Ovary (tissue), 9 donors: ENCODE measurements around the gene LARP4. TPM values are rescaled to one million over a fixed set of nuclear protein-coding genes. Genes with fewer than 3 reads are reported as not detected.
A peak's percentile ranks its signal among the peaks of the same experiment; 100 is the strongest.
"Not testable (repeated sequence)": the region's sequence is repeated elsewhere in the genome, so short reads cannot be mapped to it uniquely, and the experiment has no call there.

ENCODE experiments used
- DNase-seq, 5 donors: peaks; one replicate each; pipeline ENCODE4 v3.0.0-alpha.2; 2019 to 2020
- H3K27ac ChIP-seq, 2 donors: fragments of 200-600 bp; one replicate each; pipeline versions ENCODE4 v1.5.1 to v1.8.0; 2019 to 2022
- H3K27me3 ChIP-seq: fragments of 200-600 bp; one replicate; pipeline ENCODE4 v1.8.0; 2022
- H3K36me3 ChIP-seq: fragments of 200-600 bp; sonication (generic); one replicate; pipeline ENCODE4 v1.5.1; 2019
- H3K4me1 ChIP-seq: one replicate; pipeline ENCODE4 v1.8.1; 2013; ENCODE audit warnings: mild to moderate bottlenecking, moderate library complexity; ENCODE audit not compliant: insufficient read depth
- H3K4me3 ChIP-seq: fragments of 200-600 bp; sonication (generic); one replicate; pipeline ENCODE4 v1.5.1; 2017
- H3K9me3 ChIP-seq, 2 donors: fragments of 200-600 bp in 1 of 2; sonication (generic) in 1 of 2; one replicate each; pipeline versions ENCODE4 v1.5.1 to v1.8.1; 2013 to 2019; ENCODE audit warnings: mild to moderate bottlenecking in 1 of 2, moderate library complexity in 1 of 2
- CTCF ChIP-seq, 3 donors: fragments of 450-650 bp in 2 of 3; fragments of 200-600 bp in 1 of 3; IDR thresholded peaks; one replicate each; pipeline versions ENCODE4 v1.5.1 to v1.8.0; 2016 to 2022; ENCODE audit warnings: antibody characterized with exemption in 3 of 3, mild to moderate bottlenecking in 1 of 3
- EP300 ChIP-seq: sonication (generic); formaldehyde crosslinking; IDR thresholded peaks from one replicate; pipeline ENCODE4 v1.6.1; 2017; ENCODE audit warnings: antibody characterized with exemption
- POLR2A ChIP-seq: fragments of 450-650 bp; IDR thresholded peaks from one replicate; pipeline ENCODE4 v1.6.1; 2017; ENCODE audit warnings: antibody characterized with exemption, mild to moderate bottlenecking, moderate library complexity
- WGBS, 3 donors: extraction: QIAGEN DNeasy Blood & Tissue Kit in 1 of 3; methylation state at CpG; one replicate each; pipeline versions ENCODE4 v1.1.5 to v1.1.7; 2013 to 2017; 5-methylcytosine and 5-hydroxymethylcytosine counted together
- intact Hi-C, 4 donors: fragments of 100-400 bp; cut with DNase I; formaldehyde crosslinking; loops; one replicate each; pipeline versions ENCODE4 v1.11.0 to v1.15.1; 2022 to 2023
- polyA plus RNA-seq, 2 donors: library from polyadenylated mRNA; stranded (reverse); fragments of 200-250 nt in 1 of 2; fragments of 350-450 nt in 1 of 2; fragmentation: Illumina TruSeq in 1 of 2; extraction: RNeasy Lipid Tissue Mini Kit (QIAGEN cat#74804) in 1 of 2; gene quantifications; one replicate each; pipeline ENCODE4 v1.2.3, GENCODE V29; 2013 to 2014
- total RNA-seq, 7 donors: library from RNA; depleted of rRNA in 2 of 7; stranded (reverse); fragments of >200 nt in 2 of 7; fragmentation: NEBNext Ultra II Directional in 3 of 7; extraction: Animal tissue kit (Norgen Biotek cat#: 25700) in 3 of 7; gene quantifications; one replicate each; pipeline versions ENCODE4 v1.1.0 to v1.2.4, GENCODE V29; 2016 to 2023
- donor health status: DM: no; HTN: no; CAD: no; lungs with moderate emphysema.
- donor health status: DM: no; HTN: no; CAD: no.
- donor health status: Bipolar disorder and iron deficiency.
- donor health status: DM: yes; HTN: yes; CAD: no.
- donor health status: DM: no; HTN: no; CAD: no.
- donor health status: DM: yes; HTN: yes; CAD: no.

The LARP4 gene
- total and polyA plus RNA-seq, 9 donors: 7.8 to 66.7 (median 46.6) TPM

- WGBS, 3 donors: 88 to 93% (median 91%) methylated on average over 1 of the region's 1 CpG
- Histone ChIP-seq H3K36me3 (no peaks in the 10 kb centered on the region), H3K4me1 (no peaks in the 10 kb centered on the region), H3K27ac (no peak overlapping the region), H3K4me3 (no peak overlapping the region), H3K27me3 (no peaks in the 10 kb centered on the region), H3K9me3 (no peaks in the 10 kb centered on the region)
- intact Hi-C loops: no loop called here
- no peak for DNase-seq
- TF ChIP-seq CTCF (IDR thresholded peaks at IDR 0.05) (no peak), EP300 (no peak), POLR2A (no peak)
These were observed 82.8 kb downstream of the LARP4 start for GRCh38 chr12:50483488-50483887.

- no peaks in the 10 kb centered on the region for H3K27me3 ChIP-seq
- 84 to 90% (median 85%) methylated on average over 5 of the region's 5 CpGs for WGBS, 3 donors
These were observed 88.1 kb downstream of the LARP4 start for GRCh38 chr12:50488801-50489200.

GRCh38 chr12:50498119-50498518 is 97.4 kb downstream of the LARP4 start:
- H3K4me3 ChIP-seq, DNase-seq, H3K9me3 ChIP-seq, H3K27me3 ChIP-seq, H3K27ac ChIP-seq, H3K4me1 ChIP-seq, H3K36me3 ChIP-seq, intact Hi-C loops: not testable (repeated sequence)
- WGBS, 3 donors: 92 to 94% (median 93%) methylated on average over 11 of the region's 11 CpGs

More at GRCh38 chr12:50488801-50489200, 88.1 kb downstream of the LARP4 start:
- H3K4me1 ChIP-seq: no peaks in the 10 kb centered on the region
- H3K4me3 ChIP-seq: no peak overlapping the region
- TF ChIP-seq CTCF (IDR thresholded peaks at IDR 0.05) (no peak), POLR2A (no peak), EP300 (no peak)
- no peak overlapping the region for H3K27ac ChIP-seq
- no peak for DNase-seq
- H3K36me3 ChIP-seq: no peaks in the 10 kb centered on the region
- H3K9me3 ChIP-seq: no peaks in the 10 kb centered on the region
- intact Hi-C loops: no loop called here

GRCh38 chr12:50504798-50505674 is 104.4 kb downstream of the LARP4 start, which contains the start of gene DIP2B:
Gene DIP2B, plus strand, starts transcription at chr12:50504985. Its CDS starts 156 bp downstream, at chr12:50505141.
- H3K36me3 ChIP-seq: no peaks in the 10 kb centered on the region
- H3K27me3 ChIP-seq: no peaks in the 10 kb centered on the region
- H3K9me3 ChIP-seq: no peaks in the 10 kb centered on the region
- H3K27ac ChIP-seq: peak within 1 kb of the TSS; percentile 86 to 91
- peak; percentile 93 to 97 (median 95) for DNase-seq
- peaks cover 4% of the 10 kb centered on the region for H3K4me1 ChIP-seq
- TF ChIP-seq EP300 (no peak), POLR2A (peak; percentile 16), CTCF (IDR thresholded peaks at IDR 0.05) (peak; percentile 93 to 98 (median 97))
- intact Hi-C loops: loop anchor here (2.0 to 5.0 kb wide), 2 partner anchors 132 kb away; no protein-coding TSS in a partner anchor
- 1% methylated on average over 39 to 77 of the region's 77 CpGs for WGBS, 3 donors
- peak within 1 kb of the TSS; percentile 55 for H3K4me3 ChIP-seq
